ENCODE data around the gene MOB1A. TPM values are rescaled to one million over a fixed set of nuclear protein-coding genes. Genes with fewer than 3 reads are reported as not detected.

The MOB1A gene
- total and polyA plus RNA-seq, 2 of the 8 experiments (the other 6 are each of a cell fraction or from before 2014, with no cell fraction given) = 21.6 to 91.7 TPM

GRCh38 chr2:74103763-74104162, 74.9 kb downstream of the MOB1A start:
- peaks cover 9 to 27% (median 22%) of the 10 kb centered on the region in 4 experiments; a peak in 7 of 8 replicates for H3K36me3 ChIP-seq (ENCODE audit: control insufficient read depth in 2 of 4, insufficient read depth in 4 of 4, low read length in 3 of 4)
- H3K79me1 ChIP-seq (ENCODE audit: low read depth, low read length) = no peaks in the 10 kb centered on the region
- H3K23me2 ChIP-seq (ENCODE audit: low read depth, low read length) = no peaks in the 10 kb centered on the region; the same call in 1 of the 2 replicates
- FAIRE-seq (no peak), DNase-seq (ENCODE audit: low read depth in 1 of 2, low spot score in 2 of 2) (no peak)
- no peak overlapping the region for H3K14ac ChIP-seq (ENCODE audit: insufficient read length)
- no peak overlapping the region for H3K4ac ChIP-seq (replicated peaks; ENCODE audit: insufficient read length, low read depth, low read length)
- H4K8ac ChIP-seq (ENCODE audit: extremely low read depth, insufficient read depth, low read length) = no peak overlapping the region
- WGBS, 2 experiments (ENCODE audit: extremely low coverage in 1 of 2, insufficient coverage in 1 of 2, insufficient read length in 1 of 2, insufficient replicate concordance in 2 of 2, low coverage in 1 of 2, low lambda C conversion rate in 2 of 2, missing lambda C conversion rate in 1 of 2) = 95% methylated on average over 6 of the region's 6 CpGs; no CpG with 5 or more reads in 1 of the 2 experiments
- H3K56ac ChIP-seq (replicated peaks; ENCODE audit: insufficient read length, low read depth, low read length) = no peak overlapping the region
- peaks cover 0 to 3% of the 10 kb centered on the region in 2 experiments for H4K20me1 ChIP-seq (replicated peaks in 1 of 2; ENCODE audit: control insufficient read depth in 1 of 2, insufficient read depth in 2 of 2, low read length in 2 of 2)
- no peaks in the 10 kb centered on the region for H3K9me3 ChIP-seq (ENCODE audit: insufficient read depth in 2 of 2, low read depth in 1 of 2, low read length in 1 of 2)
- H2AK5ac ChIP-seq (ENCODE audit: low read depth, low read length) = no peak overlapping the region
- H4K5ac ChIP-seq (ENCODE audit: insufficient read length, low read depth, low read length) = no peak overlapping the region
- H2BK5ac ChIP-seq (ENCODE audit: low read depth, low read length) = no peak overlapping the region
- no peak overlapping the region for H3K4me3 ChIP-seq (ENCODE audit: extremely low read depth in 1 of 4, insufficient read depth in 2 of 4, low read depth in 3 of 4, low read length in 4 of 4)
- H3K27ac ChIP-seq (ENCODE audit: low read depth, low read length) = no peak overlapping the region
- H2AFZ ChIP-seq (ENCODE audit: low read length) = no peak overlapping the region
- TF ChIP-seq CHD2 (IDR thresholded peaks at IDR 0.05; ENCODE audit: low read length) = no peak
- TF ChIP-seq SUZ12 (IDR thresholded peaks at IDR 0.05; ENCODE audit: low read length) = no peak
- TF ChIP-seq BACH1 (IDR thresholded peaks at IDR 0.05; ENCODE audit: low read length) = no peak
- TF ChIP-seq, protein P1, sequence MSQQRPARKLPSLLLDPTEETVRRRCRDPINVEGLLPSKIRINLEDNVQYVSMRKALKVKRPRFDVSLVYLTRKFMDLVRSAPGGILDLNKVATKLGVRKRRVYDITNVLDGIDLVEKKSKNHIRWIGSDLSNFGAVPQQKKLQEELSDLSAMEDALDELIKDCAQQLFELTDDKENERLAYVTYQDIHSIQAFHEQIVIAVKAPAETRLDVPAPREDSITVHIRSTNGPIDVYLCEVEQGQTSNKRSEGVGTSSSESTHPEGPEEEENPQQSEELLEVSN (IDR thresholded peaks at IDR 0.05) = no peak
- no peak for TF ChIP-seq RXRA (IDR thresholded peaks at IDR 0.05; ENCODE audit: insufficient read depth, low read depth, low read length)
- no peak for TF ChIP-seq SIRT6 (IDR thresholded peaks at IDR 0.05; ENCODE audit: low read length)
- TF ChIP-seq SAP30 (IDR thresholded peaks at IDR 0.05; ENCODE audit: insufficient read depth, insufficient replicate concordance, low read length) = no peak
- TF ChIP-seq SIN3A (conservative IDR thresholded peaks at IDR 0.05 in 1 of 2, IDR thresholded peaks at IDR 0.05 in 1 of 2; ENCODE audit: low read depth in 1 of 2, low read length in 2 of 2) = no peak
- TF ChIP-seq TAF7 (optimal IDR thresholded peaks at IDR 0.05; ENCODE audit: borderline replicate concordance, low read depth, low read length) = no peak
- TF ChIP-seq TBP (IDR thresholded peaks at IDR 0.05; ENCODE audit: low read depth, low read length) = no peak
- no peak overlapping the region for H2BK120ac ChIP-seq (replicated peaks; ENCODE audit: low read depth, low read length)
- POLR2A ChIA-PET (ENCODE audit: partially characterized antibody) = interaction anchor here (1.7 to 1.8 kb wide), 2 partner anchors 17 to 75 kb away, joined by 4 read pairs; partner anchors contain the start of gene MOB1A
- no peak overlapping the region for H2BK20ac ChIP-seq (ENCODE audit: low read length)
- H2BK12ac ChIP-seq (ENCODE audit: low read depth, low read length) = no peak overlapping the region
- no peak overlapping the region for H3K23ac ChIP-seq (ENCODE audit: insufficient read length)
- no peaks in the 10 kb centered on the region for H3K79me2 ChIP-seq (ENCODE audit: control insufficient read depth in 1 of 2, insufficient read depth in 2 of 2, low read length in 2 of 2)
- no peak overlapping the region for H2BK15ac ChIP-seq (ENCODE audit: low read length)
- H3K18ac ChIP-seq (ENCODE audit: extremely low read depth, low read length) = no peak overlapping the region
- CTCF ChIA-PET (ENCODE audit: partially characterized antibody) = interaction anchor here (1.1 to 2.8 kb wide), 7 partner anchors 36 to 196 kb away, joined by 3 to 10 read pairs (median 4); no protein-coding TSS in a partner anchor
- no peak overlapping the region for H3K4me2 ChIP-seq (ENCODE audit: insufficient read depth in 1 of 2, low read depth in 2 of 2, low read length in 2 of 2)
- H4K91ac ChIP-seq (replicated peaks; ENCODE audit: insufficient read length, low read length) = no peak overlapping the region
- peaks cover 4 to 13% (median 10%) of the 10 kb centered on the region in 4 experiments for H3K4me1 ChIP-seq (replicated peaks in 1 of 4; ENCODE audit: control insufficient read depth in 3 of 4, insufficient read depth in 4 of 4, low read length in 3 of 4)
- H3K27me3 ChIP-seq (replicated peaks in 1 of 4; ENCODE audit: control insufficient read depth in 3 of 4, extremely low read depth in 1 of 4, insufficient read depth in 3 of 4, low read length in 3 of 4) = no peaks in the 10 kb centered on the region
- no peak overlapping the region for H3K9ac ChIP-seq (replicated peaks in 1 of 4; ENCODE audit: extremely low read depth in 1 of 4, low read depth in 3 of 4, low read length in 3 of 4)

Measured in H1 (cell line).